PC-9 (cell line): ENCODE results near the gene ITPR3.

ENCODE experiments used
- EZH2 ChIP-seq: fragments of 200-600 bp; sonication (generic); IDR thresholded peaks from 2 replicates; pipeline ENCODE4 v1.8.0; 2017; ENCODE audit warnings: antibody characterized with exemption, low read depth
- TF ChIP-seq, protein P1 (sequence below): fragments of 200-600 bp; sonication (generic); conservative IDR thresholded peaks from 2 replicates; pipeline ENCODE4 v1.6.1; 2017; ENCODE audit warnings: mixed run types, antibody characterized with exemption, mild to moderate bottlenecking, moderate library complexity

GRCh38 chr6:33616913-33617312 is 4.2 kb upstream of the ITPR3 start:
- TF ChIP-seq, protein P1, sequence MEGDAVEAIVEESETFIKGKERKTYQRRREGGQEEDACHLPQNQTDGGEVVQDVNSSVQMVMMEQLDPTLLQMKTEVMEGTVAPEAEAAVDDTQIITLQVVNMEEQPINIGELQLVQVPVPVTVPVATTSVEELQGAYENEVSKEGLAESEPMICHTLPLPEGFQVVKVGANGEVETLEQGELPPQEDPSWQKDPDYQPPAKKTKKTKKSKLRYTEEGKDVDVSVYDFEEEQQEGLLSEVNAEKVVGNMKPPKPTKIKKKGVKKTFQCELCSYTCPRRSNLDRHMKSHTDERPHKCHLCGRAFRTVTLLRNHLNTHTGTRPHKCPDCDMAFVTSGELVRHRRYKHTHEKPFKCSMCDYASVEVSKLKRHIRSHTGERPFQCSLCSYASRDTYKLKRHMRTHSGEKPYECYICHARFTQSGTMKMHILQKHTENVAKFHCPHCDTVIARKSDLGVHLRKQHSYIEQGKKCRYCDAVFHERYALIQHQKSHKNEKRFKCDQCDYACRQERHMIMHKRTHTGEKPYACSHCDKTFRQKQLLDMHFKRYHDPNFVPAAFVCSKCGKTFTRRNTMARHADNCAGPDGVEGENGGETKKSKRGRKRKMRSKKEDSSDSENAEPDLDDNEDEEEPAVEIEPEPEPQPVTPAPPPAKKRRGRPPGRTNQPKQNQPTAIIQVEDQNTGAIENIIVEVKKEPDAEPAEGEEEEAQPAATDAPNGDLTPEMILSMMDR = no peak
- no peak for TF ChIP-seq EZH2
